HepG2 (cell line): Measurements from ENCODE around the gene RNF208. TPM values are rescaled to one million over a fixed set of nuclear protein-coding genes. Genes with fewer than 3 reads are reported as not detected.

ENCODE experiments used
- ARNTL ChIP-seq: sonication (generic); formaldehyde crosslinking; IDR thresholded peaks from 2 replicates; pipeline ENCODE4 v1.4.0; 2020; ENCODE audit warnings: mild to moderate bottlenecking, missing genetic modification reagents
- ATF2 ChIP-seq: sonication (generic); formaldehyde crosslinking; IDR thresholded peaks from 2 replicates; pipeline ENCODE4 v1.4.0; 2020; ENCODE audit warnings: missing genetic modification reagents
- CCAR2 ChIP-seq: fragments of 200-400 bp; formaldehyde crosslinking; optimal IDR thresholded peaks from 2 replicates; pipeline ENCODE3; 2018; ENCODE audit warnings: low read depth, mild to moderate bottlenecking, low read length, moderate library complexity
- CHCHD3 ChIP-seq: sonication (generic); formaldehyde crosslinking; IDR thresholded peaks from 2 replicates; pipeline ENCODE4 v1.8.0; 2022; ENCODE audit warnings: mild to moderate bottlenecking, missing genetic modification reagents, moderate library complexity
- CHD4 ChIP-seq: fragments of 200-600 bp; sonication (generic); IDR thresholded peaks from 2 replicates; pipeline ENCODE4 v1.7.0; 2017; ENCODE audit warnings: mild to moderate bottlenecking, low read length, borderline replicate concordance
- CSRNP1 ChIP-seq: sonication (generic); formaldehyde crosslinking; IDR thresholded peaks from 2 replicates; pipeline ENCODE4 v1.8.1; 2023; ENCODE audit warnings: mild to moderate bottlenecking, missing genetic modification reagents
- DMAP1 ChIP-seq: IDR thresholded peaks from 2 replicates; pipeline ENCODE4 v1.6.1; 2016
- DPF2 ChIP-seq: sonication (generic); formaldehyde crosslinking; IDR thresholded peaks from 2 replicates; pipeline ENCODE4 v1.4.0; 2020; ENCODE audit warnings: mild to moderate bottlenecking, low read depth, missing genetic modification reagents, borderline replicate concordance
- FOXC1 ChIP-seq: sonication (generic); formaldehyde crosslinking; IDR thresholded peaks from 2 replicates; pipeline ENCODE4 v1.8.0; 2022; ENCODE audit warnings: mild to moderate bottlenecking, missing genetic modification reagents, borderline replicate concordance
- HMG20B ChIP-seq: conservative IDR thresholded peaks from 2 replicates; pipeline ENCODE4 v1.6.1; 2016; ENCODE audit warnings: missing genetic modification reagents, missing compliant biosample characterization
- MAF1 ChIP-seq: sonication (generic); formaldehyde crosslinking; IDR thresholded peaks from 2 replicates; pipeline ENCODE4 v1.5.0; 2020; ENCODE audit warnings: missing genetic modification reagents, borderline replicate concordance
- MNT ChIP-seq: fragments of 450-650 bp; IDR thresholded peaks from 2 replicates; pipeline ENCODE4 v1.6.1; 2016
- MTA3 ChIP-seq: sonication (generic); formaldehyde crosslinking; IDR thresholded peaks from 2 replicates; pipeline ENCODE4 v1.4.0; 2020; ENCODE audit warnings: missing genetic modification reagents
- SMC3 ChIP-seq: IDR thresholded peaks from 2 replicates; pipeline ENCODE4 v1.6.1; 2011; ENCODE audit warnings: low read length, improper control_type of control experiment
- SSRP1 ChIP-seq: IDR thresholded peaks from 2 replicates; pipeline ENCODE4 v1.6.1; 2016; ENCODE audit warnings: control low read depth
- ZIK1 ChIP-seq: sonication (generic); formaldehyde crosslinking; IDR thresholded peaks from 2 replicates; pipeline ENCODE4 v1.5.0; 2020; ENCODE audit warnings: mild to moderate bottlenecking, low read depth, missing genetic modification reagents, borderline replicate concordance
- ZNF207 ChIP-seq: fragments of 450-650 bp; IDR thresholded peaks from 2 replicates; pipeline ENCODE4 v1.6.1; 2016; ENCODE audit warnings: antibody characterized with exemption, borderline replicate concordance
- ZNF326 ChIP-seq: sonication (generic); formaldehyde crosslinking; IDR thresholded peaks from 2 replicates; pipeline ENCODE4 v1.4.0; 2020; ENCODE audit warnings: missing genetic modification reagents, borderline replicate concordance
- ZNF350 ChIP-seq: sonication (generic); formaldehyde crosslinking; IDR thresholded peaks from 2 replicates; pipeline ENCODE4 v1.4.0; 2020; ENCODE audit warnings: mild to moderate bottlenecking, low read depth, missing genetic modification reagents, borderline replicate concordance
- ZNF777 ChIP-seq: sonication (generic); formaldehyde crosslinking; IDR thresholded peaks from 2 replicates; pipeline ENCODE4 v1.4.0; 2020; ENCODE audit warnings: missing genetic modification reagents
- ZSCAN22 ChIP-seq: sonication (generic); formaldehyde crosslinking; IDR thresholded peaks from 2 replicates; pipeline ENCODE4 v1.4.0; 2020; ENCODE audit warnings: mild to moderate bottlenecking, missing genetic modification reagents
- polyA plus RNA-seq, 8 experiments: library from polyadenylated mRNA; depleted of rRNA in 3 of 8; stranded (reverse) in 7 of 8; unstranded in 1 of 8; fragments of >200 nt; fragmentation: Illumina TruSeq in 4 of 8; extraction: Trizol in 4 of 8; gene quantifications; 2 replicates each; pipeline versions ENCODE4 v1.2.1 to v1.2.3, GENCODE V29; 2011 to 2016; ENCODE audit warnings: low read depth in 4 of 8, missing spikeins in 1 of 8, mixed read lengths in 1 of 8; ENCODE audit not compliant: insufficient read depth in 1 of 8
- total RNA-seq, 5 experiments: library from RNA; depleted of rRNA; stranded (reverse); fragments of >200 nt; fragmentation: Illumina TruSeq; extraction: Trizol; gene quantifications; 2 replicates each; pipeline ENCODE4 v1.2.3, GENCODE V29; 2016; ENCODE audit warnings: low read depth in 1 of 5
- TF ChIP-seq, protein P1 (sequence below): sonication (generic); formaldehyde crosslinking; IDR thresholded peaks from 2 replicates; pipeline ENCODE4 v1.4.0; 2020; ENCODE audit warnings: missing genetic modification reagents, borderline replicate concordance
- TF ChIP-seq, protein P2 (sequence below): sonication (generic); formaldehyde crosslinking; IDR thresholded peaks from 2 replicates; pipeline ENCODE4 v1.8.0; 2022; ENCODE audit warnings: mild to moderate bottlenecking, missing genetic modification reagents, borderline replicate concordance

The RNF208 gene
- total and polyA plus RNA-seq, 2 of the 13 experiments (the other 11 are each of a cell fraction or from before 2014, with no cell fraction given) = 1.6 to 2.1 TPM

GRCh38 chr9:137240318-137240840 lies 18.3 kb upstream of the RNF208 start (continued):
- TF ChIP-seq ATF2 (CRISPR knock-in tag) (0 out of 2 replicates have a peak, but pooled peaks have one; percentile 51), DMAP1 (CRISPR knock-in tag) (peak; percentile 87), ZNF777 (CRISPR knock-in tag) (peak; percentile 77), DPF2 (no peak), MTA3 (CRISPR knock-in tag) (no peak), HMG20B (CRISPR knock-in tag) (no peak), CHD4 (no peak), ZNF350 (no peak; the same call in 1 of the 2 replicates), ZNF207 (no peak), SMC3 (no peak), MNT (peak; percentile 60), ZSCAN22 (CRISPR knock-in tag) (no peak), FOXC1 (CRISPR knock-in tag) (peak; percentile 80), SSRP1 (CRISPR knock-in tag) (no peak), ARNTL (CRISPR knock-in tag) (peak; percentile 81; the same call in 1 of the 2 replicates), CSRNP1 (CRISPR knock-in tag) (no peak; the same call in 1 of the 2 replicates), ZNF326 (CRISPR knock-in tag) (no peak), CCAR2 (no peak), CHCHD3 (CRISPR knock-in tag) (no peak), MAF1 (0 out of 2 replicates have a peak, but pooled peaks have one; percentile 50), ZIK1 (no peak; the same call in 1 of the 2 replicates)
- TF ChIP-seq, protein P1, sequence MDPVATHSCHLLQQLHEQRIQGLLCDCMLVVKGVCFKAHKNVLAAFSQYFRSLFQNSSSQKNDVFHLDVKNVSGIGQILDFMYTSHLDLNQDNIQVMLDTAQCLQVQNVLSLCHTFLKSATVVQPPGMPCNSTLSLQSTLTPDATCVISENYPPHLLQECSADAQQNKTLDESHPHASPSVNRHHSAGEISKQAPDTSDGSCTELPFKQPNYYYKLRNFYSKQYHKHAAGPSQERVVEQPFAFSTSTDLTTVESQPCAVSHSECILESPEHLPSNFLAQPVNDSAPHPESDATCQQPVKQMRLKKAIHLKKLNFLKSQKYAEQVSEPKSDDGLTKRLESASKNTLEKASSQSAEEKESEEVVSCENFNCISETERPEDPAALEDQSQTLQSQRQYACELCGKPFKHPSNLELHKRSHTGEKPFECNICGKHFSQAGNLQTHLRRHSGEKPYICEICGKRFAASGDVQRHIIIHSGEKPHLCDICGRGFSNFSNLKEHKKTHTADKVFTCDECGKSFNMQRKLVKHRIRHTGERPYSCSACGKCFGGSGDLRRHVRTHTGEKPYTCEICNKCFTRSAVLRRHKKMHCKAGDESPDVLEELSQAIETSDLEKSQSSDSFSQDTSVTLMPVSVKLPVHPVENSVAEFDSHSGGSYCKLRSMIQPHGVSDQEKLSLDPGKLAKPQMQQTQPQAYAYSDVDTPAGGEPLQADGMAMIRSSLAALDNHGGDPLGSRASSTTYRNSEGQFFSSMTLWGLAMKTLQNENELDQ = no peak
- TF ChIP-seq, protein P2, sequence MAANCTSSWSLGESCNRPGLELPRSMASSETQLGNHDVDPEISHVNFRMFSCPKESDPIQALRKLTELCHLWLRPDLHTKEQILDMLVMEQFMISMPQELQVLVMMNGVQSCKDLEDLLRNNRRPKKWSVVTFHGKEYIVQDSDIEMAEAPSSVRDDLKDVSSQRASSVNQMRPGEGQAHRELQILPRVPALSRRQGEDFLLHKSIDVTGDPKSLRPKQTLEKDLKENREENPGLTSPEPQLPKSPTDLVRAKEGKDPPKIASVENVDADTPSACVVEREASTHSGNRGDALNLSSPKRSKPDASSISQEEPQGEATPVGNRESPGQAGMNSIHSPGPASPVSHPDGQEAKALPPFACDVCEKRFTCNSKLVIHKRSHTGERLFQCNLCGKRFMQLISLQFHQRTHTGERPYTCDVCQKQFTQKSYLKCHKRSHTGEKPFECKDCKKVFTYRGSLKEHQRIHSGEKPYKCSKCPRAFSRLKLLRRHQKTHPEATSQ = 0 out of 2 replicates have a peak, but pooled peaks have one; percentile 24
